ENCODE results near the gene H2BK1.

Gene H2BK1

GRCh38 chr7:151175047-151175792 lies 35.1 kb downstream of the H2BK1 start:
- in situ Hi-C loops (cut with HindIII; ENCODE audit: low pct_ligation_motif_present, low sequenced_read_pairs): no loop called here
- no peak overlapping the region for H3K27ac ChIP-seq
- H3K27me3 ChIP-seq (replicated peaks): peaks cover 37% of the 10 kb centered on the region
- H3K36me3 ChIP-seq (replicated peaks): no peaks in the 10 kb centered on the region
- no peak for TF ChIP-seq CTCF (IDR thresholded peaks at IDR 0.05; ENCODE audit: low read depth, low read length, missing control alignments)
- no peak overlapping the region for H3K4me3 ChIP-seq (ENCODE audit: low read depth, low read length)
- DNase-seq: no peak

GRCh38 chr7:151174246-151175046 lies 35.8 kb downstream of the H2BK1 start:
- Histone ChIP-seq H3K4me3 (ENCODE audit: low read depth, low read length) (no peak overlapping the region), H3K27me3 (replicated peaks) (peaks cover 36% of the 10 kb centered on the region), H3K27ac (no peak overlapping the region), H3K36me3 (replicated peaks) (no peaks in the 10 kb centered on the region)
- in situ Hi-C loops (cut with HindIII; ENCODE audit: low pct_ligation_motif_present, low sequenced_read_pairs): no loop called here
- peak; percentile 8 for DNase-seq
- TF ChIP-seq CTCF (IDR thresholded peaks at IDR 0.05; ENCODE audit: low read depth, low read length, missing control alignments): no peak

- H3K36me3 ChIP-seq (replicated peaks): no peaks in the 10 kb centered on the region
- H3K27ac ChIP-seq: no peak overlapping the region
- in situ Hi-C loops (cut with HindIII; ENCODE audit: low pct_ligation_motif_present, low sequenced_read_pairs): no loop called here
- DNase-seq: no peak
- H3K27me3 ChIP-seq (replicated peaks): peaks cover 38% of the 10 kb centered on the region
- H3K4me3 ChIP-seq (ENCODE audit: low read depth, low read length): no peak overlapping the region
- TF ChIP-seq CTCF (IDR thresholded peaks at IDR 0.05; ENCODE audit: low read depth, low read length, missing control alignments): no peak
Measured at GRCh38 chr7:151173386-151174245, 36.7 kb downstream of the H2BK1 start.

GRCh38 chr7:151172273-151173141 lies 37.8 kb downstream of the H2BK1 start:
- H3K27me3 ChIP-seq (replicated peaks): peaks cover 41% of the 10 kb centered on the region
- no peak overlapping the region for H3K27ac ChIP-seq
- H3K4me3 ChIP-seq (ENCODE audit: low read depth, low read length): no peak overlapping the region
- peak; percentile 100 for TF ChIP-seq CTCF (IDR thresholded peaks at IDR 0.05; ENCODE audit: low read depth, low read length, missing control alignments)
- no peaks in the 10 kb centered on the region for H3K36me3 ChIP-seq (replicated peaks)
- DNase-seq: peak; percentile 37
- in situ Hi-C loops (cut with HindIII; ENCODE audit: low pct_ligation_motif_present, low sequenced_read_pairs): no loop called here

- in situ Hi-C loops (cut with HindIII; ENCODE audit: low pct_ligation_motif_present, low sequenced_read_pairs): no loop called here
- TF ChIP-seq CTCF (IDR thresholded peaks at IDR 0.05; ENCODE audit: low read depth, low read length, missing control alignments): no peak
- DNase-seq: no peak
- no peak overlapping the region for H3K4me3 ChIP-seq (ENCODE audit: low read depth, low read length)
- no peak overlapping the region for H3K27ac ChIP-seq
- H3K36me3 ChIP-seq (replicated peaks): no peaks in the 10 kb centered on the region
- H3K27me3 ChIP-seq (replicated peaks): peaks cover 59% of the 10 kb centered on the region
Measured at GRCh38 chr7:151168787-151169162, 41.5 kb downstream of the H2BK1 start.

All from brain microvascular endothelial cell (primary cell).